ENCODE results near the gene POC5.
"Not testable (repeated sequence)": the region's sequence is repeated elsewhere in the genome, so short reads cannot be mapped to it uniquely, and the experiment has no call there.

The POC5 gene

GRCh38 chr5:75717082-75717922, at the start of gene POC5:
TSS of gene POC5 (minus strand) at chr5:75717437. CDS start at chr5:75712937, 4,500 bp downstream.
- peak; percentile 93 for DNase-seq (ENCODE audit: low read depth)

GRCh38 chr5:75758116-75758515, 40.9 kb upstream of the POC5 start:
- no peak for DNase-seq (ENCODE audit: low read depth)

GRCh38 chr5:75756981-75757380, 39.7 kb upstream of the POC5 start:
- no peak for DNase-seq (ENCODE audit: low read depth)

- no peak for DNase-seq (ENCODE audit: low read depth)
Measured at GRCh38 chr5:75756211-75756610, 39.0 kb upstream of the POC5 start.

GRCh38 chr5:75753182-75753581, 35.9 kb upstream of the POC5 start:
- no peak for DNase-seq (ENCODE audit: low read depth)

- DNase-seq (ENCODE audit: low read depth): no peak
Measured at GRCh38 chr5:75744355-75744754, 27.1 kb upstream of the POC5 start.

- DNase-seq (ENCODE audit: low read depth): no peak
Measured at GRCh38 chr5:75736273-75736672, 19.0 kb upstream of the POC5 start.

- DNase-seq (ENCODE audit: low read depth): no peak
Measured at GRCh38 chr5:75734913-75735789, 17.9 kb upstream of the POC5 start.

GRCh38 chr5:75733767-75734166, 16.5 kb upstream of the POC5 start:
- DNase-seq (ENCODE audit: low read depth): no peak

GRCh38 chr5:75731515-75731914, 14.3 kb upstream of the POC5 start:
- not testable (repeated sequence) for DNase-seq (ENCODE audit: low read depth)

- DNase-seq (ENCODE audit: low read depth): no peak
Measured at GRCh38 chr5:75729321-75729720, 12.1 kb upstream of the POC5 start.

- no peak for DNase-seq (ENCODE audit: low read depth)
Measured at GRCh38 chr5:75727931-75728330, 10.7 kb upstream of the POC5 start.

GRCh38 chr5:75726224-75726623, 9.0 kb upstream of the POC5 start:
- DNase-seq (ENCODE audit: low read depth): not testable (repeated sequence)

GRCh38 chr5:75723378-75723777, 6.1 kb upstream of the POC5 start:
- no peak for DNase-seq (ENCODE audit: low read depth)

- DNase-seq (ENCODE audit: low read depth): no peak
Measured at GRCh38 chr5:75721573-75721972, 4.3 kb upstream of the POC5 start.

- no peak for DNase-seq (ENCODE audit: low read depth)
Measured at GRCh38 chr5:75720882-75721281, 3.6 kb upstream of the POC5 start.

- DNase-seq (ENCODE audit: low read depth): no peak
Measured at GRCh38 chr5:75716715-75717081, 539 bp downstream of the POC5 start.

GRCh38 chr5:75712091-75712490, 5.1 kb downstream of the POC5 start:
- DNase-seq (ENCODE audit: low read depth): no peak

GRCh38 chr5:75711151-75711550, 6.1 kb downstream of the POC5 start:
- no peak for DNase-seq (ENCODE audit: low read depth)

GRCh38 chr5:75710637-75711036, 6.6 kb downstream of the POC5 start:
- no peak for DNase-seq (ENCODE audit: low read depth)

GRCh38 chr5:75707911-75708509, 9.2 kb downstream of the POC5 start:
- no peak for DNase-seq (ENCODE audit: low read depth)

- no peak for DNase-seq (ENCODE audit: low read depth)
Measured at GRCh38 chr5:75706775-75707174, 10.5 kb downstream of the POC5 start.

GRCh38 chr5:75706016-75706415, 11.2 kb downstream of the POC5 start:
- DNase-seq (ENCODE audit: low read depth): no peak
